ENCODE data around the gene ATOH1.

- TF ChIP-seq CTCF (conservative IDR thresholded peaks at IDR 0.05) (no peak), EZH2 (IDR thresholded peaks at IDR 0.05; ENCODE audit: low read depth) (no peak)
Measured at GRCh38 chr4:93786149-93786548, 42.4 kb upstream of the ATOH1 start.
